Stomach smooth muscle (tissue), 2 donors: ENCODE data around the gene CACNA1E.

Source experiments
- H3K27ac ChIP-seq: one replicate; pipeline ENCODE4 v1.7.0; 2013; ENCODE audit warnings: mild to moderate bottlenecking, low read length, inconsistent platforms
- H3K27me3 ChIP-seq, 2 donors: one replicate each; pipeline ENCODE4 v1.7.0; 2013; ENCODE audit warnings: low read length in 2 of 2; ENCODE audit not compliant: insufficient read depth in 2 of 2, control insufficient read depth in 1 of 2
- H3K36me3 ChIP-seq, 2 donors: one replicate each; pipeline ENCODE4 v1.7.0; 2013; ENCODE audit warnings: low read length in 2 of 2; ENCODE audit not compliant: control insufficient read depth in 2 of 2, insufficient read depth in 2 of 2
- H3K4me1 ChIP-seq: one replicate; pipeline ENCODE4 v1.7.0; 2013; ENCODE audit warnings: low read length; ENCODE audit not compliant: control insufficient read depth, insufficient read depth
- H3K4me3 ChIP-seq, 2 donors: one replicate each; pipeline ENCODE4 v1.7.0; 2013; ENCODE audit warnings: low read length in 2 of 2
- H3K9ac ChIP-seq, 2 donors: one replicate each; pipeline ENCODE4 v1.7.0; 2013; ENCODE audit warnings: low read length in 2 of 2, mild to moderate bottlenecking in 1 of 2
- H3K9me3 ChIP-seq, 2 donors: one replicate each; pipeline ENCODE4 v1.7.0; 2013; ENCODE audit warnings: low read length in 2 of 2; ENCODE audit not compliant: control insufficient read depth in 2 of 2
- donor health status: healthy.
- donor health status: Pancreatic carcinoma.

Gene CACNA1E

GRCh38 chr1:181497870-181498269 lies 14.6 kb downstream of the CACNA1E start:
- H3K36me3 ChIP-seq = no peaks in the 10 kb centered on the region
- H3K4me3 ChIP-seq = no peak overlapping the region
- H3K9me3 ChIP-seq = no peaks in the 10 kb centered on the region
- H3K4me1 ChIP-seq = peaks cover 3% of the 10 kb centered on the region
- peaks cover 3 to 11% of the 10 kb centered on the region in 2 donors for H3K27me3 ChIP-seq
- no peak overlapping the region for H3K9ac ChIP-seq
- H3K27ac ChIP-seq = no peak overlapping the region

DNA sequence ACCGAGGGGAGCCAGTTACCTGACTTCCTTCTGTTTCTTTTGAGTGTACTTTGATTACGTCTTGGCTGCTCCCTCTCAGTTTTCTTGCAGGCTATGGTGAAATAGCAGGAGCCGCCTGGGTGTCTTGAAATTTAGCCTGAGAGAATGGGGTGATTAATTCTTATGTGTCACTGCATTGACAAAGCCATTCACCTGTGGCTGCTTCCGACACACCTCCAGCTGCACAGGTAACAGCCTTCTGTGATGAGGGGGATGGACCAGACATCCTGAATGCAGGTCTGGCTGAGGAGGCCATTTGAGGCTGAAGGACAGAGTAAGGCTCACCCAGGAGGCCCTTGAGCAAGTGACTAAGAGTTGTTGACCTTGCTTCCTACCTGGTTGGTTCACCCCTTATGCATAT lies 16.5 kb downstream of the CACNA1E start:
- Histone ChIP-seq H3K4me3 (no peak overlapping the region), H3K9me3 (no peaks in the 10 kb centered on the region), H3K4me1 (peaks cover 3% of the 10 kb centered on the region), H3K27me3 (peaks cover 2 to 3% of the 10 kb centered on the region in 2 donors), H3K36me3 (no peaks in the 10 kb centered on the region), H3K27ac (no peak overlapping the region), H3K9ac (no peak overlapping the region)

GRCh38 chr1:181500636-181501035 lies 17.3 kb downstream of the CACNA1E start:
- no peak overlapping the region for H3K9ac ChIP-seq
- H3K27ac ChIP-seq = no peak overlapping the region
- no peaks in the 10 kb centered on the region for H3K36me3 ChIP-seq
- H3K27me3 ChIP-seq = peaks cover 2 to 3% of the 10 kb centered on the region in 2 donors
- H3K4me3 ChIP-seq = no peak overlapping the region
- H3K9me3 ChIP-seq = no peaks in the 10 kb centered on the region
- H3K4me1 ChIP-seq = peaks cover 3% of the 10 kb centered on the region

GRCh38 chr1:181501612-181502011 lies 18.3 kb downstream of the CACNA1E start:
- Histone ChIP-seq H3K4me1 (peaks cover 3% of the 10 kb centered on the region), H3K27ac (no peak overlapping the region), H3K4me3 (no peak overlapping the region), H3K9ac (no peak overlapping the region), H3K27me3 (peaks cover 2 to 3% of the 10 kb centered on the region in 2 donors), H3K9me3 (no peaks in the 10 kb centered on the region), H3K36me3 (no peaks in the 10 kb centered on the region)

GRCh38 chr1:181503171-181503810 lies 20.0 kb downstream of the CACNA1E start:
- Histone ChIP-seq H3K27ac (no peak overlapping the region), H3K4me3 (no peak overlapping the region), H3K27me3 (peaks cover 2 to 3% of the 10 kb centered on the region in 2 donors), H3K4me1 (peaks cover 3% of the 10 kb centered on the region), H3K9me3 (no peaks in the 10 kb centered on the region), H3K36me3 (no peaks in the 10 kb centered on the region), H3K9ac (no peak overlapping the region)

DNA sequence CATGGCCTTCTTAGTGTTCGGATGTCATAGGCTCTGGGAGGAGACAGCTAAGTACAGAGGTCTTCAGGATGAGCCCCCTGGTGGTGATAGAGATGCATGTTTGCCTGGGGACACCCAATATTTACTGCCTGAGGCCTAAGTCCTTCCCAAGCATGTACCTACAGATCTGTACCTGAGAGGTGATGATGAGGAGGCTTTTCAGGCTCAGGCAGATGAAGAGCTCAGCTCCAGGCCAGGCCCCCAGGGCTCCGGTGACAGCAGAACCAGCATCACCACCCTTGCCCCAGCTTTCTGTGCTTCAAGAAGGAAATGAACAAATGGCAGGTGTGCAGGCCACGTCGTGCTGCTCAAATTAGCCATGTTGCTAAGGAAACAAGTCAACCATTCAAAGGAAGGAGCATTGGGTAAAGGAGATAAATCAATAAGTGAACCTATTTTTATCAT lies 21.1 kb downstream of the CACNA1E start:
- Histone ChIP-seq H3K27ac (no peak overlapping the region), H3K4me3 (no peak overlapping the region), H3K27me3 (peaks cover 2 to 3% of the 10 kb centered on the region in 2 donors), H3K9me3 (no peaks in the 10 kb centered on the region), H3K36me3 (no peaks in the 10 kb centered on the region), H3K4me1 (peaks cover 3% of the 10 kb centered on the region), H3K9ac (no peak overlapping the region)

GRCh38 chr1:181506563-181507353 lies 23.4 kb downstream of the CACNA1E start:
- peaks cover 3% of the 10 kb centered on the region for H3K4me1 ChIP-seq
- H3K4me3 ChIP-seq = no peak overlapping the region
- H3K36me3 ChIP-seq = no peaks in the 10 kb centered on the region
- peaks cover 2 to 3% of the 10 kb centered on the region in 2 donors for H3K27me3 ChIP-seq
- H3K27ac ChIP-seq = no peak overlapping the region
- H3K9ac ChIP-seq = no peak overlapping the region
- no peaks in the 10 kb centered on the region for H3K9me3 ChIP-seq

DNA sequence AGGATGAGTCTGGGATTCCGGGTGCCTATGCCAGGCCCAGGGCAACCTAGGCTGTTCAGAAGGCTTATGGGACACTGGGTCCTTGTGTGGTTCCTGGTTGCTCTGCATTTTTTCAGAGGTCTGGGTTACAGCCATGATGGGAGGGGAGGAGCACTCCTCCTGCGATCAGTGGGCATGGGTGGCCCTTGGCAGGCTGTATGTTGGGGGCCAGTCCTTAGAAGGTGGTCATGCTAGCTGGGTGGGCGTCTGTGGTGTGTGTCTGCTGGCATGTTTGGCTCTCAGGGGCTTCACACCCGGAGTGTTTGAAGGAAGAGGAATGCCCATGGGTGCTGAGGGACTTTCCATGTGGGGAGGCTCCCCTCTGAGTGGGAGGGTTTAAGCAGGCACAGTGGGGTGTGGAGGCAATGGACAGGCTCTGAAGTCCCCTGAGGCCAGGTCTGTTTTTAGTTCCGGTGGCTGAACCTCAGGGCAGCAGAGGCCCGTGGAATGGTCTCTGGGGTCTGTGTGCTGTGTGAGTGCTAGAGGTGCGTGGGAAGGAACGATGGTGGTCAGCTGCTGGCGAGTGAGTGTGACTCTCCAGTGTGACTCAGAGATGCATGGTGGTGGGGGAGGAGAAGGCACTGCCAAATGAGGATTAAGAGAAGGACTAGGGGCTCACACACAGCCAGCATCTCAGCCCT lies 25.3 kb downstream of the CACNA1E start:
- Histone ChIP-seq H3K27me3 (peaks cover 0 to 2% of the 10 kb centered on the region in 2 donors), H3K27ac (no peak overlapping the region), H3K4me1 (no peaks in the 10 kb centered on the region), H3K36me3 (no peaks in the 10 kb centered on the region), H3K9me3 (no peaks in the 10 kb centered on the region), H3K9ac (no peak overlapping the region), H3K4me3 (no peak overlapping the region)

DNA sequence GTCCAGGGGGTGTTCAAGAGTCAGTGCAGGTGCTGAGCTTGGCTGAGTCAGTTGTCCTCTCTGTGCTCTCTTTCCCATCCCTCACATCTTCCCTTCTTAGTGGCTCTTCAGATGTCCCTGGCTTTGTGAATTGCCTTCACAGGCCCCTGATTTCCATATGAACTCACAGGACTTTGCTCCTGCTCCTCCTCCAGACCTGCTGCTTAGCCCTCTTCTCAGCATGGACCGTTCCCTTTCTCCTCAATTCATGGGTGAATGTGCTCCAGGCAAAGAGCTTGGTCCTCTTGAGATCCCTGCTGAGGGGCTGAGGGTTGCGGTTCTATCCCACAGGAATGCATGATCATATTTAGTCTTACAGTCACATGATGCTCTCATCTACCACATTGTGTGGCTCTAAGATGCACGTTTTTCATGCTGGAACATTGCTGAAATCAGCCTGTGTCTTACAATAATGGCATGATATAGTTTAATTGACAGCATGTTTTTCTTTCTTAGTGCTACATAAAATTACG lies 30.5 kb downstream of the CACNA1E start:
- Histone ChIP-seq H3K9me3 (no peaks in the 10 kb centered on the region), H3K9ac (no peak overlapping the region), H3K4me3 (no peak overlapping the region), H3K27ac (no peak overlapping the region), H3K36me3 (no peaks in the 10 kb centered on the region), H3K27me3 (peaks cover 0 to 2% of the 10 kb centered on the region in 2 donors), H3K4me1 (no peaks in the 10 kb centered on the region)

DNA sequence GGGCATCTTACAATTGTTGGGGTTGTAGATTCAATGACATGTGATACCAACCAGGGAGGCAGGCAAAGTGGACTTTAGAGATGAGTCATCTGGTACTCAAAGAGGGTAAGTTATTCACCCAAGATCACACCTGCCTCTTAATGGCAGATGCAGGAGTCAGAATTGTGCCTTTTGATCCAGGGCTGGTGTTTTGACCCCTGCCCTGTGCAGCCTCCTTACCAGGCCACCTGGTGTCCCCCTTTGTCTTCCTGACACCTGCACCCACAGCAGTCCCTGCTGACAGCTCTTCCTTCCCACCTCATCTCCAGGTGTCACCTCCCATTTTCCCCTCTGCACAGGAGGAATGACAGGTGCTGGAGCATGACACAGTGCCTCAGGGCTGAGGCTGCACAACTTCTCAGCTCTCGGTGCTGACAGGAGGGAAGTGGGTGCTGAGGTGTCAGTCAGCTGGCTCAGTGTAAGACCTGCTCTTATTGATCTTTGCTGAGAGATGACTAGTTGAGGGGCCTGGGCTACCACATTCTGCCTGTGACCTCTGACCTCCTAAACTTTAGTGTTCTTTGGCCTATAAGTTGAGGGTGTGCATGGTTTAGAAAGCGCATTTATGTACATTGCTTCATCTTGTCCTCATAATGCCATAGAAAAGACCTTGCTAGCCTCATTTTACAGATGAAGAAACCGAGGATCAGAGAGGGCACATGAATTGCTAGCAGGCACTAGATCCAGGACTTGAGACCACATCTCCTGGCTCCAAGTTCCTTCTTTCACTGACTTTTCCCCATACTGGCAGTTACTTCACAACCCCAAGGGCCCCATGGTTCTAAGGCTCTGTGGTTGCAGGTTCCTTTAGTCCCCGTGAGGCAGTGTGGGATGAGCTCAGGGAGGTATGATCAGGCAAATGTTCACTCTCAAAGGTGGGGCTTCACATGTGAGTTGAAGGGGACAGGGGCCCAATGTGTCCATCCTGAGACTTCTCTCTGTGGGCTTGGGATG lies 31.3 kb downstream of the CACNA1E start:
- H3K27ac ChIP-seq = no peak overlapping the region
- no peak overlapping the region for H3K4me3 ChIP-seq
- peaks cover 0 to 2% of the 10 kb centered on the region in 2 donors for H3K27me3 ChIP-seq
- H3K9ac ChIP-seq = no peak overlapping the region
- no peaks in the 10 kb centered on the region for H3K9me3 ChIP-seq
- no peaks in the 10 kb centered on the region for H3K4me1 ChIP-seq
- H3K36me3 ChIP-seq = no peaks in the 10 kb centered on the region
